Measurements from ENCODE around the gene CYSLTR2.
"Not testable (repeated sequence)": the region's sequence is repeated elsewhere in the genome, so short reads cannot be mapped to it uniquely, and the experiment has no call there.

DNA sequence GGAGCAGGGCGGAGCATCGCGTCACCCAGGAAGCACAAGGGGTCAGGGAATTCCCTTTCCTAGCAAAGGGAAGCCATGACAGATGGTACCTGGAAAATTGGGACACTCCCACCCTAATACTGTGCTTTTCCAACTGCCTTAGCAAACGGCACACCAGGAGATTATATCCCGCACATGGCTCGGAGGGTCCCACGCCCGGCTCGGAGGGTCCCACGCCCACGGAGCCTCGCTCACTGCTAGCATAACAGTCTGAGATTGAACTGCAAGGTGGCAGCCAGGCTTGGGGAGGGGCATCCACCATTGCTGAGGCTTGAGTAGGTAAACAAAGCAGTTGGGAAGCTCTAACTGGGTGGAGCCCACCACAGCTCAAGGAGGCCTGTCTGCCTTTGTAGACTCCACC, 42.9 kb downstream of the CYSLTR2 start:
- TF ChIP-seq, protein P1, sequence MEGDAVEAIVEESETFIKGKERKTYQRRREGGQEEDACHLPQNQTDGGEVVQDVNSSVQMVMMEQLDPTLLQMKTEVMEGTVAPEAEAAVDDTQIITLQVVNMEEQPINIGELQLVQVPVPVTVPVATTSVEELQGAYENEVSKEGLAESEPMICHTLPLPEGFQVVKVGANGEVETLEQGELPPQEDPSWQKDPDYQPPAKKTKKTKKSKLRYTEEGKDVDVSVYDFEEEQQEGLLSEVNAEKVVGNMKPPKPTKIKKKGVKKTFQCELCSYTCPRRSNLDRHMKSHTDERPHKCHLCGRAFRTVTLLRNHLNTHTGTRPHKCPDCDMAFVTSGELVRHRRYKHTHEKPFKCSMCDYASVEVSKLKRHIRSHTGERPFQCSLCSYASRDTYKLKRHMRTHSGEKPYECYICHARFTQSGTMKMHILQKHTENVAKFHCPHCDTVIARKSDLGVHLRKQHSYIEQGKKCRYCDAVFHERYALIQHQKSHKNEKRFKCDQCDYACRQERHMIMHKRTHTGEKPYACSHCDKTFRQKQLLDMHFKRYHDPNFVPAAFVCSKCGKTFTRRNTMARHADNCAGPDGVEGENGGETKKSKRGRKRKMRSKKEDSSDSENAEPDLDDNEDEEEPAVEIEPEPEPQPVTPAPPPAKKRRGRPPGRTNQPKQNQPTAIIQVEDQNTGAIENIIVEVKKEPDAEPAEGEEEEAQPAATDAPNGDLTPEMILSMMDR (conservative IDR thresholded peaks at IDR 0.05; ENCODE audit: low read depth, low read length), result not testable (repeated sequence)
- TF ChIP-seq EZH2phosphoT487 (IDR thresholded peaks at IDR 0.05; ENCODE audit: borderline replicate concordance, low read length), result not testable (repeated sequence)

Data from PC-3 (cell line).